UCSD-AML1 (cell line): ENCODE results near the gene TTLL1.

Source experiments
- DNase-seq: peaks from one replicate; lab custom pipeline; 2025; ENCODE audit not compliant: unreplicated experiment; lab: John Stamatoyannopoulos, UW

Gene TTLL1

GRCh38 chr22:42994917-42995562 is 94.2 kb downstream of the TTLL1 start:
- peak; percentile 57 for DNase-seq

GRCh38 chr22:42994276-42994916 is 94.8 kb downstream of the TTLL1 start:
- no peak for DNase-seq

DNA sequence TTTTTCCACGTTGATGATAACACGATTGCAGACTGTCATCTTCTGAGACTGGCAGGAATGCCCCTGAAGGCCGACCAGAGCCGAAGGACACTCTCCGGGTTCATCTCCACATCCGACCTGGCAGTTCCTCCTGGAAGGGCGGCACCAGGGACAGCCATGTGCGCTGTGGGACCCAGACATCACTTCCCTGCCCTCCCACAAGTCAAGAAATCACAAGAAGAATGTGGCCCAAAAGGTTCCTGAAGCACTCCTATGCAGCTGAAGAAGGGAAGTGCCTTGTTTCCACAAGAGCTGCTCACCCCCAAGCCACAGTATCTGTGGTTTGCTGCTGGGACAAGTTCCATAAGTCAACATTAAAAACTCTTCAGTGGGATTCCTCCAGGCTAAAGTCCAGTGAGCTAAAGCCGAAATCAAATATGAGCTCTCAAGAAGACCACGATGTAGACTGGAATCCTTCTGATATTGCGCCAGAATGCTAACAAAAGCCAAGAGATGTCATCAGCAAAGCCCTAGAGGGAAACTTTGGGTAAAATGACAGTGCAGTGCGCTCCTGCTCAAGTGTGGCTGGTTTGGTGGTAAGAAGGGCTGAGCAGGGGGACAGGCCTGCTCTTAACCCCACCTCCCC is 95.4 kb downstream of the TTLL1 start:
- DNase-seq, result peak; percentile 36

GRCh38 chr22:42992886-42993479 is 96.2 kb downstream of the TTLL1 start:
- no peak for DNase-seq

- no peak for DNase-seq
Observed at GRCh38 chr22:42992092-42992491, 97.1 kb downstream of the TTLL1 start.

DNA sequence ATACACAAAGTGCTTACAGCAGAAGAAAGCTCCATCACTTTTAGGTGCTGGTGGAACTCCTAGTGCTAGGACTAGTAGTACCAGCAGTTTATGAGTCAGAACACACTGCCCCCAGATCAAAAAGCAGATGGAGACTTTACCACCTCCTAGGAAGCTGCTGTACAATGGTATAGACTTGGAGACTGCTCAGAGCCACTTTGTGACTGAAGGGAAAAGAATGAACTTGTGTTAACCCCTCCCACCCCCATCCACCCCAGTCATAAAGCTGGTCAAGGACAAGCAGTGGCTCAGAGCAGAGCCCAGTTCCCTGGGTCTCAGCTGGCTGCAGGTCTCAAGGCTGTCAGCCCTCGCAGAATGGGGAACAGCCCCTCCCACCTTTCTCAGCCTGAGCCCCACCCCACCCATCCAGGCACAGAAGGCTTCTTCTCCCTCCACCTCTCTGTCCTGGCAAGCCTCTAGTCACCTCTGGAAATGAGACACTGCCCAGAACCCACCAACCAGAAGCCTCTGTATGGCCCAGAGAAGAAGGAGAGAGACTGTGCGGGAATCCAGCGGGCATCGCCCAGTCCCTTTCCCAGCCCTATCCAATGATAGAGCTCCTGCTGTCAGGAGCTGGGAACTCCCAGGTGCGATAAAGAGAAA is 98.1 kb downstream of the TTLL1 start:
- DNase-seq, result no peak

DNA sequence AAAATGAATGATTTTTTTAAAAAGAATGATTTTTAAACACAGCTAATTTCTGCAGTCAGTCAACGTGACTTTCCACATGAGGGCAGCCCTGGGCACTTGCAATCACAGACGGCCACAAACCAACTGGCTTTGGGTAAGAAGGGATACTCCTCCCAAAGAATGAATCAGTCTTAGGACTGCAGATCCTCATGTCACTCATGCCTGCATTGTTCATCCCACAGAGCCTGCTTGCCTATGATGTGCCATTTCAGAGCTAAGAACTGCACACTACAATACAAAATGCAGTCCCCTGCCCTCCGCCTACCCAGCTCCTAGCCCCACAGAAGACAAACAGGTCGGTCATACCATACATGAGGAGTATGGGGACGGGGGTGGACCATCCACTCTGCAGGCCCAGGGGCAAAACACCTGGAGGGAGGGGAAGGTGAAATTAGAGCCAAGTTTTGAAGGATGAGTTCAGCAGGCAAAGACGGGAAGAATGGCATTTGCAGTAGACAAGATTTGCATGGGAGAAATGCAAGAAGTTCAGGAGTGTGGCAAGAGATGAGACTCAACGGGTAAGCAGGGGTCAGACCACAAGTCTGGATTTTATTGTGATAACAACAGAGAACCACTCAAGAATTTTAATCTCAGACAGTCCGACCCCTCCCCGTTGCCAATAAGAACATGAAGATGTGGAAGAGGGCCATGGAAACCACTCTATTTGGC is 98.9 kb downstream of the TTLL1 start:
- DNase-seq, result no peak
